ENCODE measurements around the gene FLYWCH2. TPM values are rescaled to one million over a fixed set of nuclear protein-coding genes. Genes with fewer than 3 reads are reported as not detected.
A peak's percentile ranks its signal among the peaks of the same experiment; 100 is the strongest.

The FLYWCH2 gene
- total RNA-seq, 1 experiment from 2014 or later: 24.4 TPM

GRCh38 chr16:2904922-2905240 is 21.9 kb downstream of the FLYWCH2 start:
- Mint-ChIP-seq H3K27ac (ENCODE audit: low read depth, unreplicated experiment) (no peak overlapping the region), H3K4me1 (ENCODE audit: insufficient read depth, unreplicated experiment) (peaks cover 17% of the 10 kb centered on the region), H3K36me3 (ENCODE audit: insufficient read depth, unreplicated experiment) (peaks cover 11% of the 10 kb centered on the region), H3K4me3 (ENCODE audit: unreplicated experiment) (peak overlapping the region; percentile 84), H3K27me3 (ENCODE audit: insufficient read depth, unreplicated experiment) (no peaks in the 10 kb centered on the region), H3K9me3 (ENCODE audit: unreplicated experiment) (no peaks in the 10 kb centered on the region)
- TF ChIP-seq, protein P1, sequence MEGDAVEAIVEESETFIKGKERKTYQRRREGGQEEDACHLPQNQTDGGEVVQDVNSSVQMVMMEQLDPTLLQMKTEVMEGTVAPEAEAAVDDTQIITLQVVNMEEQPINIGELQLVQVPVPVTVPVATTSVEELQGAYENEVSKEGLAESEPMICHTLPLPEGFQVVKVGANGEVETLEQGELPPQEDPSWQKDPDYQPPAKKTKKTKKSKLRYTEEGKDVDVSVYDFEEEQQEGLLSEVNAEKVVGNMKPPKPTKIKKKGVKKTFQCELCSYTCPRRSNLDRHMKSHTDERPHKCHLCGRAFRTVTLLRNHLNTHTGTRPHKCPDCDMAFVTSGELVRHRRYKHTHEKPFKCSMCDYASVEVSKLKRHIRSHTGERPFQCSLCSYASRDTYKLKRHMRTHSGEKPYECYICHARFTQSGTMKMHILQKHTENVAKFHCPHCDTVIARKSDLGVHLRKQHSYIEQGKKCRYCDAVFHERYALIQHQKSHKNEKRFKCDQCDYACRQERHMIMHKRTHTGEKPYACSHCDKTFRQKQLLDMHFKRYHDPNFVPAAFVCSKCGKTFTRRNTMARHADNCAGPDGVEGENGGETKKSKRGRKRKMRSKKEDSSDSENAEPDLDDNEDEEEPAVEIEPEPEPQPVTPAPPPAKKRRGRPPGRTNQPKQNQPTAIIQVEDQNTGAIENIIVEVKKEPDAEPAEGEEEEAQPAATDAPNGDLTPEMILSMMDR (IDR thresholded peaks at IDR 0.05; ENCODE audit: unreplicated experiment): no peak
- DNase-seq (ENCODE audit: unreplicated experiment): no peak
- BruUV-seq (replicated peaks): TSS peak; percentile 94
- ChIA-PET CTCF (interaction anchor here (1.2 kb wide), 1 partner anchor 19 kb away, joined by 4 read pairs; no protein-coding TSS in a partner anchor), POLR2A (interaction anchor here (1.4 to 3.3 kb wide), 4 partner anchors 10 to 152 kb away, joined by 5 to 25 read pairs (median 14); partner anchors contain the start of genes FLYWCH2 and SRRM2)
- intact Hi-C loops (cut with micrococcal nuclease): loop anchor here (1.0 to 5.0 kb wide), 3 partner anchors 14 to 68 kb away; no protein-coding TSS in a partner anchor

GRCh38 chr16:2905241-2905987 is 22.4 kb downstream of the FLYWCH2 start:
- H3K9me3 Mint-ChIP-seq (ENCODE audit: unreplicated experiment): no peaks in the 10 kb centered on the region
- no peaks in the 10 kb centered on the region for H3K27me3 Mint-ChIP-seq (ENCODE audit: insufficient read depth, unreplicated experiment)
- peaks cover 11% of the 10 kb centered on the region for H3K36me3 Mint-ChIP-seq (ENCODE audit: insufficient read depth, unreplicated experiment)
- BruUV-seq (replicated peaks): no TSS peak
- H3K4me3 Mint-ChIP-seq (ENCODE audit: unreplicated experiment): peak overlapping the region; percentile 84
- peak overlapping the region; percentile 91 for H3K27ac Mint-ChIP-seq (ENCODE audit: low read depth, unreplicated experiment)
- TF ChIP-seq, protein P1 (IDR thresholded peaks at IDR 0.05; ENCODE audit: unreplicated experiment): no peak
- POLR2A ChIA-PET: interaction anchor here (0.6 to 3.3 kb wide), 18 partner anchors 10 to 941 kb away, joined by 3 to 25 read pairs (median 4); partner anchors contain the start of genes FLYWCH2, KCTD5, PKMYT1 and RPS2
- intact Hi-C loops (cut with micrococcal nuclease): loop anchor here (2.0 to 5.0 kb wide), 2 partner anchors 21 to 68 kb away; no protein-coding TSS in a partner anchor
- CTCF ChIA-PET: interaction anchor here (1.2 to 3.8 kb wide), 3 partner anchors 11 to 18 kb away, joined by 4 to 22 read pairs (median 18); no protein-coding TSS in a partner anchor
- H3K4me1 Mint-ChIP-seq (ENCODE audit: insufficient read depth, unreplicated experiment): peaks cover 17% of the 10 kb centered on the region
- peak; percentile 99 for DNase-seq (ENCODE audit: unreplicated experiment)

DNA sequence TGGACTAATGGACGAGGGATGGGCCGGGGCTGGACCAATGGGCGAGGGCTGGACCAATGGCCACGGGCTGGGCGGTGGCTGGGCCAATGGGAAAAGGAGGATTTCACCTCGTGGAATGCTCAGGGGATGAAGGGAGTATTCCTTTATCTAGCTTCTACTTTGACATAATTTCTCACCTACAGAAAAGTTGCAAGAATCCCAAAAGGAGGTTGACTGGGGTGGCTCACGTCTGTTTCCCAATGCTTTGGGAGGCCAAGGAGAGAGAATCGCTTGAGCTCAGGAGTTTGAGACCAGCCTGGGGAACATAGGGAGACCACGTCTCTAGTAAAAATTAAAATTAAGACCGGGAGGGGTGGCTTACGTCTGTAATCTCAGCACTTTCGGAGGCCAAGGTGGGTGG is 23.0 kb downstream of the FLYWCH2 start:
- BruUV-seq (replicated peaks): no TSS peak
- Mint-ChIP-seq H3K36me3 (ENCODE audit: insufficient read depth, unreplicated experiment) (peaks cover 11% of the 10 kb centered on the region), H3K27me3 (ENCODE audit: insufficient read depth, unreplicated experiment) (no peaks in the 10 kb centered on the region), H3K9me3 (ENCODE audit: unreplicated experiment) (no peaks in the 10 kb centered on the region), H3K27ac (ENCODE audit: low read depth, unreplicated experiment) (peak overlapping the region; percentile 91), H3K4me3 (ENCODE audit: unreplicated experiment) (peak overlapping the region; percentile 84), H3K4me1 (ENCODE audit: insufficient read depth, unreplicated experiment) (peaks cover 17% of the 10 kb centered on the region)
- TF ChIP-seq, protein P1 (IDR thresholded peaks at IDR 0.05; ENCODE audit: unreplicated experiment): no peak
- intact Hi-C loops (cut with micrococcal nuclease): loop anchor here (2.0 to 5.0 kb wide), 2 partner anchors 21 to 69 kb away; no protein-coding TSS in a partner anchor
- POLR2A ChIA-PET: interaction anchor here (0.6 to 3.3 kb wide), 19 partner anchors 9 to 941 kb away, joined by 3 to 25 read pairs (median 4); partner anchors contain the start of genes FLYWCH2, KCTD5, PKMYT1 and RPS2
- DNase-seq (ENCODE audit: unreplicated experiment): no peak
- CTCF ChIA-PET: interaction anchor here (0.6 to 3.8 kb wide), 4 partner anchors 10 to 223 kb away, joined by 3 to 22 read pairs (median 11); no protein-coding TSS in a partner anchor
